Measurements from ENCODE around the gene HIVEP1. TPM values are rescaled to one million over a fixed set of nuclear protein-coding genes. Genes with fewer than 3 reads are reported as not detected.

Gene HIVEP1
- total and polyA plus RNA-seq, 4 donors, result 5.2 to 40.8 (median 16.7) TPM

GRCh38 chr6:12037798-12038197 is 25.7 kb downstream of the HIVEP1 start:
- no peak overlapping the region for H3K4me3 ChIP-seq (ENCODE audit: low read length in 2 of 2)
- ATAC-seq (ENCODE audit: low FRiP score) (no peak), DNase-seq (no peak)
- H3K36me3 ChIP-seq (ENCODE audit: control insufficient read depth in 1 of 2, insufficient read depth in 2 of 2, low read length in 1 of 2), result no peaks in the 10 kb centered on the region
- no peaks in the 10 kb centered on the region for H3K27me3 ChIP-seq (ENCODE audit: control insufficient read depth in 1 of 2, insufficient read depth in 2 of 2, low read length in 1 of 2)
- intact Hi-C loops (cut with DNase I), result no loop called here
- peaks cover 2 to 8% of the 10 kb centered on the region in 2 donors for H3K4me1 ChIP-seq (ENCODE audit: control insufficient read depth in 1 of 2, insufficient read depth in 2 of 2, low read length in 2 of 2)
- no peak overlapping the region for H3K27ac ChIP-seq (ENCODE audit: low read depth in 1 of 2, low read length in 2 of 2)
- H3K9me3 ChIP-seq (ENCODE audit: control insufficient read depth, low read length), result no peaks in the 10 kb centered on the region
- WGBS, 2 donors, result 59 to 63% methylated on average over 6 of the region's 6 CpGs

- intact Hi-C loops (cut with DNase I), result no loop called here
- no peaks in the 10 kb centered on the region for H3K27me3 ChIP-seq (ENCODE audit: control insufficient read depth in 1 of 2, insufficient read depth in 2 of 2, low read length in 1 of 2)
- H3K36me3 ChIP-seq (ENCODE audit: control insufficient read depth in 1 of 2, insufficient read depth in 2 of 2, low read length in 1 of 2), result no peaks in the 10 kb centered on the region
- H3K4me1 ChIP-seq (ENCODE audit: control insufficient read depth in 1 of 2, insufficient read depth in 2 of 2, low read length in 2 of 2), result peaks cover 0 to under 1% of the 10 kb centered on the region in 2 donors
- no peak overlapping the region for H3K4me3 ChIP-seq (ENCODE audit: low read length in 2 of 2)
- no peaks in the 10 kb centered on the region for H3K9me3 ChIP-seq (ENCODE audit: control insufficient read depth, low read length)
- DNase-seq, result no peak
- H3K27ac ChIP-seq (ENCODE audit: low read depth in 1 of 2, low read length in 2 of 2), result no peak overlapping the region
- 83 to 87% methylated on average over 12 of the region's 12 CpGs for WGBS, 2 donors
- no peak for ATAC-seq (ENCODE audit: low FRiP score)
Measured at GRCh38 chr6:12039540-12040459, 27.7 kb downstream of the HIVEP1 start.

GRCh38 chr6:12047304-12047703 is 35.2 kb downstream of the HIVEP1 start:
- intact Hi-C loops (cut with DNase I), result no loop called here
- Histone ChIP-seq H3K27ac (ENCODE audit: low read depth in 1 of 2, low read length in 2 of 2) (no peak overlapping the region), H3K4me3 (ENCODE audit: low read length in 2 of 2) (no peak overlapping the region), H3K9me3 (ENCODE audit: control insufficient read depth, low read length) (no peaks in the 10 kb centered on the region), H3K36me3 (ENCODE audit: control insufficient read depth in 1 of 2, insufficient read depth in 2 of 2, low read length in 1 of 2) (no peaks in the 10 kb centered on the region), H3K27me3 (ENCODE audit: control insufficient read depth in 1 of 2, insufficient read depth in 2 of 2, low read length in 1 of 2) (no peaks in the 10 kb centered on the region), H3K4me1 (ENCODE audit: control insufficient read depth in 1 of 2, insufficient read depth in 2 of 2, low read length in 2 of 2) (no peaks in the 10 kb centered on the region)
- WGBS, 2 donors, result 86 to 91% methylated on average over 9 of the region's 9 CpGs
- DNase-seq (peak in 1 of 2 donors; percentile 61), ATAC-seq (ENCODE audit: low FRiP score) (no peak)

GRCh38 chr6:12047792-12048432 is 35.8 kb downstream of the HIVEP1 start:
- DNase-seq (no peak), ATAC-seq (ENCODE audit: low FRiP score) (no peak)
- Histone ChIP-seq H3K36me3 (ENCODE audit: control insufficient read depth in 1 of 2, insufficient read depth in 2 of 2, low read length in 1 of 2) (no peaks in the 10 kb centered on the region), H3K27me3 (ENCODE audit: control insufficient read depth in 1 of 2, insufficient read depth in 2 of 2, low read length in 1 of 2) (no peaks in the 10 kb centered on the region), H3K27ac (ENCODE audit: low read depth in 1 of 2, low read length in 2 of 2) (no peak overlapping the region), H3K4me3 (ENCODE audit: low read length in 2 of 2) (no peak overlapping the region), H3K4me1 (ENCODE audit: control insufficient read depth in 1 of 2, insufficient read depth in 2 of 2, low read length in 2 of 2) (no peaks in the 10 kb centered on the region), H3K9me3 (ENCODE audit: control insufficient read depth, low read length) (no peaks in the 10 kb centered on the region)
- intact Hi-C loops (cut with DNase I), result no loop called here
- 87 to 94% methylated on average over 10 of the region's 10 CpGs for WGBS, 2 donors

- intact Hi-C loops (cut with DNase I), result no loop called here
- Histone ChIP-seq H3K9me3 (ENCODE audit: control insufficient read depth, low read length) (no peaks in the 10 kb centered on the region), H3K36me3 (ENCODE audit: control insufficient read depth in 1 of 2, insufficient read depth in 2 of 2, low read length in 1 of 2) (no peaks in the 10 kb centered on the region), H3K4me1 (ENCODE audit: control insufficient read depth in 1 of 2, insufficient read depth in 2 of 2, low read length in 2 of 2) (no peaks in the 10 kb centered on the region), H3K27ac (ENCODE audit: low read depth in 1 of 2, low read length in 2 of 2) (no peak overlapping the region), H3K4me3 (ENCODE audit: low read length in 2 of 2) (no peak overlapping the region), H3K27me3 (ENCODE audit: control insufficient read depth in 1 of 2, insufficient read depth in 2 of 2, low read length in 1 of 2) (no peaks in the 10 kb centered on the region)
- WGBS, 2 donors, result 46 to 47% methylated on average over 2 of the region's 2 CpGs
- no peak for DNase-seq
- no peak for ATAC-seq (ENCODE audit: low FRiP score)
Measured at GRCh38 chr6:12048609-12049008, 36.5 kb downstream of the HIVEP1 start.

- DNase-seq (no peak), ATAC-seq (ENCODE audit: low FRiP score) (no peak)
- H3K9me3 ChIP-seq (ENCODE audit: control insufficient read depth, low read length), result no peaks in the 10 kb centered on the region
- H3K27me3 ChIP-seq (ENCODE audit: control insufficient read depth in 1 of 2, insufficient read depth in 2 of 2, low read length in 1 of 2), result no peaks in the 10 kb centered on the region
- H3K4me3 ChIP-seq (ENCODE audit: low read length in 2 of 2), result no peak overlapping the region
- intact Hi-C loops (cut with DNase I), result no loop called here
- no peaks in the 10 kb centered on the region for H3K4me1 ChIP-seq (ENCODE audit: control insufficient read depth in 1 of 2, insufficient read depth in 2 of 2, low read length in 2 of 2)
- whole genome bisulfite sequencing, 2 donors, result 87 to 88% methylated on average over 7 of the region's 7 CpGs
- no peaks in the 10 kb centered on the region for H3K36me3 ChIP-seq (ENCODE audit: control insufficient read depth in 1 of 2, insufficient read depth in 2 of 2, low read length in 1 of 2)
- no peak overlapping the region for H3K27ac ChIP-seq (ENCODE audit: low read depth in 1 of 2, low read length in 2 of 2)
Measured at GRCh38 chr6:12049165-12049564, 37.1 kb downstream of the HIVEP1 start.

GRCh38 chr6:12051861-12052368 is 39.8 kb downstream of the HIVEP1 start:
- Histone ChIP-seq H3K9me3 (ENCODE audit: control insufficient read depth, low read length) (no peaks in the 10 kb centered on the region), H3K4me3 (ENCODE audit: low read length in 2 of 2) (no peak overlapping the region), H3K27me3 (ENCODE audit: control insufficient read depth in 1 of 2, insufficient read depth in 2 of 2, low read length in 1 of 2) (no peaks in the 10 kb centered on the region), H3K4me1 (ENCODE audit: control insufficient read depth in 1 of 2, insufficient read depth in 2 of 2, low read length in 2 of 2) (peaks cover 0 to 2% of the 10 kb centered on the region in 2 donors), H3K36me3 (ENCODE audit: control insufficient read depth in 1 of 2, insufficient read depth in 2 of 2, low read length in 1 of 2) (no peaks in the 10 kb centered on the region), H3K27ac (ENCODE audit: low read depth in 1 of 2, low read length in 2 of 2) (no peak overlapping the region)
- WGBS, 2 donors, result 52 to 80% methylated on average over 4 of the region's 4 CpGs
- DNase-seq (no peak), ATAC-seq (ENCODE audit: low FRiP score) (no peak)
- intact Hi-C loops (cut with DNase I), result loop anchor here in 1 of 2 donors (10.0 kb wide), 1 partner anchor 183 kb away; no protein-coding TSS in a partner anchor

GRCh38 chr6:12058172-12058961 is 46.3 kb downstream of the HIVEP1 start:
- intact Hi-C loops (cut with DNase I), result loop anchor here in 1 of 2 donors (10.0 kb wide), 1 partner anchor 176 kb away; no protein-coding TSS in a partner anchor
- peaks cover 0 to 2% of the 10 kb centered on the region in 2 donors for H3K4me1 ChIP-seq (ENCODE audit: control insufficient read depth in 1 of 2, insufficient read depth in 2 of 2, low read length in 2 of 2)
- WGBS, 2 donors, result 57 to 58% methylated on average over 5 of the region's 5 CpGs
- H3K9me3 ChIP-seq (ENCODE audit: control insufficient read depth, low read length), result no peaks in the 10 kb centered on the region
- H3K4me3 ChIP-seq (ENCODE audit: low read length in 2 of 2), result no peak overlapping the region
- H3K27me3 ChIP-seq (ENCODE audit: control insufficient read depth in 1 of 2, insufficient read depth in 2 of 2, low read length in 1 of 2), result no peaks in the 10 kb centered on the region
- H3K27ac ChIP-seq (ENCODE audit: low read depth in 1 of 2, low read length in 2 of 2), result no peak overlapping the region
- ATAC-seq (ENCODE audit: low FRiP score), result no peak
- no peak for DNase-seq
- no peaks in the 10 kb centered on the region for H3K36me3 ChIP-seq (ENCODE audit: control insufficient read depth in 1 of 2, insufficient read depth in 2 of 2, low read length in 1 of 2)
